CD4-positive, alpha-beta T cell (primary cell): Measurements from ENCODE around the gene WWOX. TPM values are rescaled to one million over a fixed set of nuclear protein-coding genes. Genes with fewer than 3 reads are reported as not detected.

Experiments
- ATAC-seq: fragments of 200-7000 bp; cut with Tn5 transposase; one replicate; pipeline ENCODE4 v1.10.0; 2022; ENCODE audit warnings: mild to moderate bottlenecking; ENCODE audit not compliant: poor library complexity
- CTCF ChIA-PET: fragments of 350-600 bp; sonication (Branson Sonifier 250); formaldehyde crosslinking; loops from one replicate; lab custom pipeline; 2021; ENCODE audit warnings: antibody characterized with exemption, inconsistent platforms; lab: Charles Lee
- POLR2A ChIA-PET: fragments of 350-600 bp; sonication (Branson Sonifier 250); formaldehyde crosslinking; loops from one replicate; lab custom pipeline; 2021; ENCODE audit warnings: antibody characterized with exemption, inconsistent platforms; lab: Charles Lee
- DNase-seq, 14 experiments: peaks; one replicate each; pipeline ENCODE4 v3.0.0-alpha.2; 2013 to 2020; ENCODE audit warnings: mixed read lengths in 2 of 14
- H3K27ac ChIP-seq, 2 donors: one replicate each; pipeline versions ENCODE4 v1.5.1 to v1.7.0; 2013; ENCODE audit warnings: low read length in 2 of 2, low read depth in 1 of 2, mild to moderate bottlenecking in 1 of 2
- H3K27me3 ChIP-seq, 2 experiments: 1 replicate in 1 of 2; 2 replicates in 1 of 2; pipeline versions ENCODE4 v1.6.1 to v1.7.0; 2013; ENCODE audit warnings: low read length in 2 of 2, control low read depth in 1 of 2, mild to moderate bottlenecking in 1 of 2, moderate library complexity in 1 of 2; ENCODE audit not compliant: insufficient read depth in 2 of 2, control insufficient read depth in 1 of 2
- H3K36me3 ChIP-seq: one replicate; pipeline ENCODE4 v1.6.1; 2013; ENCODE audit warnings: low read length, control low read depth; ENCODE audit not compliant: insufficient read depth
- H3K4me1 ChIP-seq: one replicate; pipeline ENCODE4 v1.6.1; 2013; ENCODE audit warnings: low read length, control low read depth; ENCODE audit not compliant: insufficient read depth
- H3K4me3 ChIP-seq: one replicate; pipeline ENCODE4 v1.5.1; 2013; ENCODE audit warnings: mild to moderate bottlenecking, low read length, moderate library complexity
- H3K9me3 ChIP-seq, 2 experiments: 1 replicate in 1 of 2; 2 replicates in 1 of 2; pipeline versions ENCODE4 v1.6.1 to v1.7.0; 2013; ENCODE audit warnings: low read length in 2 of 2, mild to moderate bottlenecking in 2 of 2, control low read depth in 1 of 2, moderate library complexity in 1 of 2; ENCODE audit not compliant: control insufficient read depth in 1 of 2, insufficient read depth in 1 of 2
- H3K27ac Mint-ChIP-seq: one replicate; pipeline ENCODE4 v1.8.0; 2020; ENCODE audit warnings: mixed read lengths
- H3K27me3 Mint-ChIP-seq: one replicate; pipeline ENCODE4 v1.8.0; 2021; ENCODE audit warnings: mixed read lengths
- H3K36me3 Mint-ChIP-seq: one replicate; pipeline ENCODE4 v1.8.0; 2021; ENCODE audit warnings: low read depth, mixed read lengths
- H3K4me1 Mint-ChIP-seq: one replicate; pipeline ENCODE4 v1.8.0; 2021; ENCODE audit warnings: low read depth, mixed read lengths
- H3K4me3 Mint-ChIP-seq: one replicate; pipeline ENCODE4 v1.8.0; 2020; ENCODE audit warnings: mild to moderate bottlenecking, mixed read lengths
- H3K9me3 Mint-ChIP-seq: one replicate; pipeline ENCODE4 v1.8.0; 2020; ENCODE audit warnings: mixed read lengths
- CTCF ChIP-seq: fragments of 200-600 bp; IDR thresholded peaks from one replicate; pipeline ENCODE4 v1.8.0; 2022; ENCODE audit warnings: antibody characterized with exemption, mild to moderate bottlenecking
- intact Hi-C, 2 experiments: fragments of 100-400 bp; cut with DNase I in 1 of 2; cut with micrococcal nuclease in 1 of 2; formaldehyde crosslinking; loops; one replicate each; pipeline versions ENCODE4 v1.15.1 to v1.9.0; 2023 to 2025; cut with DNase I, micrococcal nuclease
- total RNA-seq, 174 experiments: library from RNA in 2 of 174; stranded (reverse) in 2 of 174; gene quantifications; one replicate each; pipeline ENCODE4 v1.2.3 and lab custom pipeline; 2021 to 2026

WWOX gene
- total RNA-seq, 2 experiments from 2014 or later = 19.3 to 21.7 TPM

DNA sequence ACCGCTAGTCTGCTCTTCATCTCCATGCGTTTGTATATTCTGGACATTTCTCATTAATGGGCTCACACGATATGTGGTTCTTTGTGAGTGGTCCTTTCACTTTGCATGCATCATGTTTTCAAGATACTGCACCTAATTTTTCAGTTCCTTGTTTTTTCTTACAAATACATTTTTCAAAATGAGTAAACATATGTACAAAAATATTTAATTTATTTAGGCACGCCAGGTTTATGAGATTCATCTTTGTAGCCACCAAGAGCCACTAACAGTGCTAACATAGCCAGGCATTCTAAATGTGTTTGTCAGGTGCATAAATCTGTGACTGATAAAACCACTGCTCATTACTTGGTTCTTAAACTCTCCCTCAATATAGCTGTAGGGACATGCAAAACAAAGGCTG is 375.3 kb downstream of the WWOX start:
- H3K27me3 ChIP-seq = no peaks in the 10 kb centered on the region
- POLR2A ChIA-PET = no interaction called here
- H3K36me3 ChIP-seq = no peaks in the 10 kb centered on the region
- no peak overlapping the region for H3K4me3 ChIP-seq
- no peaks in the 10 kb centered on the region for H3K36me3 Mint-ChIP-seq
- CTCF ChIA-PET = no interaction called here
- ATAC-seq (no peak), DNase-seq (no peak)
- H3K4me1 ChIP-seq = no peaks in the 10 kb centered on the region
- H3K27me3 Mint-ChIP-seq = no peaks in the 10 kb centered on the region
- TF ChIP-seq CTCF = no peak
- no peak overlapping the region for H3K4me3 Mint-ChIP-seq
- no peaks in the 10 kb centered on the region for H3K9me3 Mint-ChIP-seq
- no peaks in the 10 kb centered on the region for H3K4me1 Mint-ChIP-seq
- intact Hi-C loops = no loop called here
- no peak overlapping the region for H3K27ac ChIP-seq
- H3K27ac Mint-ChIP-seq = no peak overlapping the region
- no peaks in the 10 kb centered on the region for H3K9me3 ChIP-seq

DNA sequence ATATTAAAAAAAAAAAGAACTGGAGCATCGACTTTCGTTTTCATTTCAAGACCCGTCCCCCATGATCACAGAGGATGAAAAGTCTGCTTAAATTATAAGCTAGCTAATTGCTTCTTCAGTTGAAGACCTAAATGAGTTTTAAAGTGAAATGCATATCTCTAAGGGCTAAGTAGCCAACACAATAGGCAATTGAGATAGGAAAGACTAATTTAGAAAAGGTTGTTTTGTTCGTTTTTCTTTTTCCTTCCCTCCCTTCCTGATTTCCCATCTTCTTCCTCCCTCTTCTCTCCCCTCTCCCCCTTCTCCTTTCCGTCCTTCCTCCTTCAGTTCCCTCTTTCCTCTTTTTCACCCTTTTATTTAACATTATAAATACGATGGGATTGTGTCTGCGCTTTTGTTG is 377.2 kb downstream of the WWOX start:
- H3K36me3 Mint-ChIP-seq = no peaks in the 10 kb centered on the region
- Histone ChIP-seq H3K36me3 (no peaks in the 10 kb centered on the region), H3K4me3 (no peak overlapping the region), H3K4me1 (no peaks in the 10 kb centered on the region), H3K27ac (no peak overlapping the region), H3K27me3 (no peaks in the 10 kb centered on the region), H3K9me3 (no peaks in the 10 kb centered on the region)
- no peak for ATAC-seq
- intact Hi-C loops = no loop called here
- no peak for TF ChIP-seq CTCF
- no peaks in the 10 kb centered on the region for H3K4me1 Mint-ChIP-seq
- H3K4me3 Mint-ChIP-seq = no peak overlapping the region
- H3K27ac Mint-ChIP-seq = no peak overlapping the region
- CTCF ChIA-PET = no interaction called here
- DNase-seq = no peak
- H3K27me3 Mint-ChIP-seq = no peaks in the 10 kb centered on the region
- no peaks in the 10 kb centered on the region for H3K9me3 Mint-ChIP-seq
- POLR2A ChIA-PET = no interaction called here

GRCh38 chr16:78478267-78478861 is 378.9 kb downstream of the WWOX start:
- H3K27me3 ChIP-seq = no peaks in the 10 kb centered on the region
- peak in 7 of 14 experiments; percentile 4 to 48 (median 9) for DNase-seq
- Mint-ChIP-seq H3K4me1 (no peaks in the 10 kb centered on the region), H3K27me3 (no peaks in the 10 kb centered on the region), H3K9me3 (no peaks in the 10 kb centered on the region), H3K36me3 (no peaks in the 10 kb centered on the region), H3K4me3 (no peak overlapping the region), H3K27ac (no peak overlapping the region)
- intact Hi-C loops = no loop called here
- ChIA-PET POLR2A (no interaction called here), CTCF (interaction anchor here (1.2 kb wide), 1 partner anchor 10 kb away, joined by 3 read pairs; no protein-coding TSS in a partner anchor)
- H3K9me3 ChIP-seq = no peaks in the 10 kb centered on the region
- peak; percentile 73 for TF ChIP-seq CTCF
- H3K4me3 ChIP-seq = no peak overlapping the region
- H3K36me3 ChIP-seq = no peaks in the 10 kb centered on the region
- peak; percentile 41 for ATAC-seq
- H3K4me1 ChIP-seq = no peaks in the 10 kb centered on the region
- no peak overlapping the region for H3K27ac ChIP-seq
